ENCODE measurements around the gene B3GNT5. TPM values are rescaled to one million over a fixed set of nuclear protein-coding genes. Genes with fewer than 3 reads are reported as not detected.

B3GNT5 gene
- total and polyA plus RNA-seq, 2 experiments from 2014 or later, result 0.69 to 1.7 TPM

DNA sequence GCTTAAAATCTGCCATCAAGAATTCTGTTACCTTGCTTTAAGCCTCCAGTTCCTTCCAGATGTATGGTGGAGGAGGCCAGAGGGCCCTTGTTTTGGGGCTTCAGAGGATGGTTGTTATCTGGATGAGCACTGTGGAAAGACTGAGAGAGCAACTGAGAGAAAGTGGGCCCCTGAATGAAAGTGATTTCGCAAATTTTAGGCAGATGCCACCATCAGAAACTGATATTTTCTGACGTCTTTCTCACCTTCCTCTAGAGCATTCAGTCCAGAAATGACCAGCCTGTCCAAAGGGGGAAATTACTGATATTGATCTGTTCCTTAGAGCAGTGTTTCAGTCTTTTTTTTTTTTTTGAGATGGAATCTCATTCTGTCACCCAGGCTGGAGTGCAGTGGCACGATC lies 13.4 kb downstream of the B3GNT5 start:
- no peak for TF ChIP-seq CTCF (IDR thresholded peaks at IDR 0.05; ENCODE audit: low read depth, low read length)
- no peaks in the 10 kb centered on the region for H3K9me3 ChIP-seq (ENCODE audit: low read depth)
- no peak for DNase-seq (ENCODE audit: low read depth in 1 of 2, low spot score in 1 of 2)
- H3K4me1 ChIP-seq (ENCODE audit: low read depth), result no peaks in the 10 kb centered on the region
- H3K27me3 ChIP-seq, result no peaks in the 10 kb centered on the region
- no peak overlapping the region for H3K4me3 ChIP-seq
- H3K27ac ChIP-seq, result no peak overlapping the region
- no peaks in the 10 kb centered on the region for H3K36me3 ChIP-seq

- Histone ChIP-seq H3K27me3 (no peaks in the 10 kb centered on the region), H3K36me3 (no peaks in the 10 kb centered on the region), H3K4me1 (ENCODE audit: low read depth) (no peaks in the 10 kb centered on the region), H3K4me3 (no peak overlapping the region), H3K9me3 (ENCODE audit: low read depth) (no peaks in the 10 kb centered on the region), H3K27ac (no peak overlapping the region)
- no peak for DNase-seq (ENCODE audit: low read depth in 1 of 2, low spot score in 1 of 2)
- no peak for TF ChIP-seq CTCF (IDR thresholded peaks at IDR 0.05; ENCODE audit: low read depth, low read length)
These were observed 14.1 kb downstream of the B3GNT5 start for GRCh38 chr3:183267140-183267539.

GRCh38 chr3:183268366-183268765 lies 15.3 kb downstream of the B3GNT5 start:
- DNase-seq (ENCODE audit: low read depth in 1 of 2, low spot score in 1 of 2), result no peak
- Histone ChIP-seq H3K9me3 (ENCODE audit: low read depth) (no peaks in the 10 kb centered on the region), H3K27me3 (no peaks in the 10 kb centered on the region), H3K36me3 (no peaks in the 10 kb centered on the region), H3K4me3 (no peak overlapping the region), H3K4me1 (ENCODE audit: low read depth) (no peaks in the 10 kb centered on the region), H3K27ac (no peak overlapping the region)
- no peak for TF ChIP-seq CTCF (IDR thresholded peaks at IDR 0.05; ENCODE audit: low read depth, low read length)

DNA sequence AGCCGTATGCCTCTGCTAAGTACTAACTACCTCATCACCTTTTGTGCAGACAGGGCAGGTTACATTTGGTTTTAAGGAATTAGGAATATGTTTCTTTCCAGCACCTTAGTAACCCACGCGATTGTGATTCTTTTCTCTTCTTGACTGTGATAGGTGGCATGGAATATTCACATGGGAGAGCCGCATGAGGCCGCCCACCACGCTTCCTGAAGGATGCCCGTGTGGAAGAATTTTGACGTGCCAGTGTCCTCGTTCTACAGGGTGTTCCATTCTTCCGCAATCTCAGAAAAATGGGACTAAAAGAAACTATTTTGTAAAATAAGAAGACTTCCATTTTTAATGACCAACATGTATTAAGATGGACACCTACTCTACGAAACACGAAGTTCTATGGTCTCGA lies 16.3 kb downstream of the B3GNT5 start:
- DNase-seq (ENCODE audit: low read depth in 1 of 2, low spot score in 1 of 2), result no peak
- H3K9me3 ChIP-seq (ENCODE audit: low read depth), result no peaks in the 10 kb centered on the region
- no peaks in the 10 kb centered on the region for H3K4me1 ChIP-seq (ENCODE audit: low read depth)
- H3K27me3 ChIP-seq, result no peaks in the 10 kb centered on the region
- H3K4me3 ChIP-seq, result no peak overlapping the region
- H3K27ac ChIP-seq, result no peak overlapping the region
- no peak for TF ChIP-seq CTCF (IDR thresholded peaks at IDR 0.05; ENCODE audit: low read depth, low read length)
- H3K36me3 ChIP-seq, result no peaks in the 10 kb centered on the region

DNA sequence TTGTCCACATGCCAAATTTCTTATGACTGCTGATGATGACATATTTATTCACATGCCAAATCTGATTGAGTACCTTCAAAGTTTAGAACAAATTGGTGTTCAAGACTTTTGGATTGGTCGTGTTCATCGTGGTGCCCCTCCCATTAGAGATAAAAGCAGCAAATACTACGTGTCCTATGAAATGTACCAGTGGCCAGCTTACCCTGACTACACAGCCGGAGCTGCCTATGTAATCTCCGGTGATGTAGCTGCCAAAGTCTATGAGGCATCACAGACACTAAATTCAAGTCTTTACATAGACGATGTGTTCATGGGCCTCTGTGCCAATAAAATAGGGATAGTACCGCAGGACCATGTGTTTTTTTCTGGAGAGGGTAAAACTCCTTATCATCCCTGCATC lies 17.3 kb downstream of the B3GNT5 start:
- Histone ChIP-seq H3K4me1 (ENCODE audit: low read depth) (no peaks in the 10 kb centered on the region), H3K4me3 (no peak overlapping the region), H3K27ac (no peak overlapping the region), H3K36me3 (no peaks in the 10 kb centered on the region), H3K9me3 (ENCODE audit: low read depth) (no peaks in the 10 kb centered on the region), H3K27me3 (no peaks in the 10 kb centered on the region)
- TF ChIP-seq CTCF (IDR thresholded peaks at IDR 0.05; ENCODE audit: low read depth, low read length), result no peak
- no peak for DNase-seq (ENCODE audit: low read depth in 1 of 2, low spot score in 1 of 2)

DNA sequence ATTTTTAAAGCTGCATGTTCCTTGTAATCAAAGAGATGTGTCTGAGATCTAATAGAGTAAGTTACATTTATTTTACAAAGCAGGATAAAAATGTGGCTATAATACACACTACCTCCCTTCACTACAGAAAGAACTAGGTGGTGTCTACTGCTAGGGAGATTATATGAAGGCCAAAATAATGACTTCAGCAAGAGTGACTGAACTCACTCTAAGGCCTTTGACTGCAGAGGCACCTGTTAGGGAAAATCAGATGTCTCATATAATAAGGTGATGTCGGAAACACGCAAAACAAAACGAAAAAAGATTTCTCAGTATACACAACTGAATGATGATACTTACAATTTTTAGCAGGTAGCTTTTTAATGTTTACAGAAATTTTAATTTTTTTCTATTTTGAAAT lies 19.1 kb downstream of the B3GNT5 start:
- no peaks in the 10 kb centered on the region for H3K9me3 ChIP-seq (ENCODE audit: low read depth)
- no peak overlapping the region for H3K4me3 ChIP-seq
- H3K36me3 ChIP-seq, result no peaks in the 10 kb centered on the region
- TF ChIP-seq CTCF (IDR thresholded peaks at IDR 0.05; ENCODE audit: low read depth, low read length), result no peak
- no peak overlapping the region for H3K27ac ChIP-seq
- no peaks in the 10 kb centered on the region for H3K4me1 ChIP-seq (ENCODE audit: low read depth)
- no peaks in the 10 kb centered on the region for H3K27me3 ChIP-seq
- no peak for DNase-seq (ENCODE audit: low read depth in 1 of 2, low spot score in 1 of 2)
